ENCODE measurements around the gene NR2F1-AS1.

The NR2F1-AS1 gene

GRCh38 chr5:93415819-93416218 lies 165.2 kb downstream of the NR2F1-AS1 start:
- Histone ChIP-seq H4K12ac (ENCODE audit: low read depth, low read length) (no peak overlapping the region), H3K14ac (ENCODE audit: low read length) (no peak overlapping the region), H3K27me3 (ENCODE audit: insufficient read depth, low read length) (no peaks in the 10 kb centered on the region), H3K36me3 (ENCODE audit: control insufficient read depth in 1 of 2, insufficient read depth in 2 of 2, low read length in 2 of 2) (no peaks in the 10 kb centered on the region), H4K91ac (ENCODE audit: low read depth, low read length) (no peak overlapping the region), H3K4ac (ENCODE audit: low read depth, low read length) (no peak overlapping the region), H3K23ac (ENCODE audit: low read length) (no peak overlapping the region), H2BK12ac (ENCODE audit: low read length) (no peak overlapping the region), H4K8ac (ENCODE audit: low read depth, low read length) (no peak overlapping the region), H3K9me3 (ENCODE audit: insufficient read depth, low read depth, low read length) (no peaks in the 10 kb centered on the region), H3K4me1 (ENCODE audit: control insufficient read depth in 1 of 2, insufficient read depth in 2 of 2, low read length in 2 of 2) (no peaks in the 10 kb centered on the region), H3K79me2 (ENCODE audit: control insufficient read depth, insufficient read depth, low read length, poor library complexity) (no peaks in the 10 kb centered on the region), H2AFZ (ENCODE audit: insufficient read depth, low read length, poor library complexity) (no peak overlapping the region), H2BK120ac (ENCODE audit: insufficient read depth, low read length, poor library complexity) (no peak overlapping the region), H3K79me1 (ENCODE audit: low read length) (no peaks in the 10 kb centered on the region), H3K27ac (ENCODE audit: low read depth, low read length) (no peak overlapping the region), H3K18ac (ENCODE audit: low read length) (no peak overlapping the region), H3K4me3 (ENCODE audit: low read depth, low read length) (no peak overlapping the region), H2AK5ac (ENCODE audit: low read length) (no peak overlapping the region), H3K9ac (ENCODE audit: low read length) (no peak overlapping the region), H2BK5ac (ENCODE audit: low read depth, low read length, poor library complexity) (no peak overlapping the region), H3K4me2 (ENCODE audit: low read length) (no peak overlapping the region)
- WGBS (ENCODE audit: extremely low coverage, insufficient coverage, insufficient read length), result no CpG with 5 or more reads among the region's 1 CpG
- no peak for DNase-seq

DNA sequence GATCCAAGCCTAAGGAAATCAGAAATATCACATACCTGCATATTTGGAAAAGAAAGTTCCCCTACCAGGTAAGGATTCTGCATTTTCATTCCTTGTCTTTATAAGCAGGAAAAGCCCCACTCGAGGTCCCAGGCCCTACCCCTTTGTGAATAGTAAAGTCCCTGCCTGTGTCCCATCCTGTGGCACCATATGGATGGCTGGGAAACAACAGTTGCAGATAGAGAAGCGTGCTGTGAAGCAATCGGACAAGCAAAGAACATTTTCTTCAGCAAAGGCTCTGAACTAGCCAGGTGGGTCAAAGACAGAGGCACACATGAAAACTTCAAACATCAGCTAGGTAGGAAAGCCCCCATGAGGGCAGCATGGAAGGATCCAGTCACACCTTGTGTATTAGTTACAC lies 169.3 kb downstream of the NR2F1-AS1 start:
- no CpG with 5 or more reads among the region's 3 CpGs for WGBS (ENCODE audit: extremely low coverage, insufficient coverage, insufficient read length)

GRCh38 chr5:93409691-93410090 lies 171.3 kb downstream of the NR2F1-AS1 start:
- H4K91ac ChIP-seq (ENCODE audit: low read depth, low read length), result no peak overlapping the region
- H2AFZ ChIP-seq (ENCODE audit: insufficient read depth, low read length, poor library complexity), result no peak overlapping the region
- H3K23ac ChIP-seq (ENCODE audit: low read length), result no peak overlapping the region
- no peaks in the 10 kb centered on the region for H3K79me2 ChIP-seq (ENCODE audit: control insufficient read depth, insufficient read depth, low read length, poor library complexity)
- no peak overlapping the region for H3K4me3 ChIP-seq (ENCODE audit: low read depth, low read length)
- no peak overlapping the region for H3K9ac ChIP-seq (ENCODE audit: low read length)
- H3K79me1 ChIP-seq (ENCODE audit: low read length), result no peaks in the 10 kb centered on the region
- H3K4me1 ChIP-seq (ENCODE audit: control insufficient read depth in 1 of 2, insufficient read depth in 2 of 2, low read length in 2 of 2), result no peaks in the 10 kb centered on the region
- H4K8ac ChIP-seq (ENCODE audit: low read depth, low read length), result no peak overlapping the region
- H3K18ac ChIP-seq (ENCODE audit: low read length), result no peak overlapping the region
- no peaks in the 10 kb centered on the region for H3K36me3 ChIP-seq (ENCODE audit: control insufficient read depth in 1 of 2, insufficient read depth in 2 of 2, low read length in 2 of 2)
- H3K4ac ChIP-seq (ENCODE audit: low read depth, low read length), result no peak overlapping the region
- H3K4me2 ChIP-seq (ENCODE audit: low read length), result no peak overlapping the region
- H3K14ac ChIP-seq (ENCODE audit: low read length), result no peak overlapping the region
- no peak overlapping the region for H2BK120ac ChIP-seq (ENCODE audit: insufficient read depth, low read length, poor library complexity)
- no peak overlapping the region for H2BK5ac ChIP-seq (ENCODE audit: low read depth, low read length, poor library complexity)
- no peak overlapping the region for H2AK5ac ChIP-seq (ENCODE audit: low read length)
- H2BK12ac ChIP-seq (ENCODE audit: low read length), result no peak overlapping the region
- no peaks in the 10 kb centered on the region for H3K27me3 ChIP-seq (ENCODE audit: insufficient read depth, low read length)
- H3K27ac ChIP-seq (ENCODE audit: low read depth, low read length), result no peak overlapping the region
- no peaks in the 10 kb centered on the region for H3K9me3 ChIP-seq (ENCODE audit: insufficient read depth, low read depth, low read length)
- H4K12ac ChIP-seq (ENCODE audit: low read depth, low read length), result no peak overlapping the region
- DNase-seq, result no peak

More for the DNA sequence above, 169.3 kb downstream of the NR2F1-AS1 start:
- Histone ChIP-seq H4K12ac (ENCODE audit: low read depth, low read length) (no peak overlapping the region), H2AFZ (ENCODE audit: insufficient read depth, low read length, poor library complexity) (no peak overlapping the region), H2AK5ac (ENCODE audit: low read length) (no peak overlapping the region), H3K27ac (ENCODE audit: low read depth, low read length) (no peak overlapping the region), H3K9me3 (ENCODE audit: insufficient read depth, low read depth, low read length) (no peaks in the 10 kb centered on the region), H3K4me1 (ENCODE audit: control insufficient read depth in 1 of 2, insufficient read depth in 2 of 2, low read length in 2 of 2) (no peaks in the 10 kb centered on the region), H3K23ac (ENCODE audit: low read length) (no peak overlapping the region), H3K79me1 (ENCODE audit: low read length) (no peaks in the 10 kb centered on the region), H4K91ac (ENCODE audit: low read depth, low read length) (no peak overlapping the region), H3K36me3 (ENCODE audit: control insufficient read depth in 1 of 2, insufficient read depth in 2 of 2, low read length in 2 of 2) (no peaks in the 10 kb centered on the region), H3K14ac (ENCODE audit: low read length) (no peak overlapping the region), H3K4me2 (ENCODE audit: low read length) (no peak overlapping the region), H3K79me2 (ENCODE audit: control insufficient read depth, insufficient read depth, low read length, poor library complexity) (no peaks in the 10 kb centered on the region), H2BK5ac (ENCODE audit: low read depth, low read length, poor library complexity) (no peak overlapping the region), H3K27me3 (ENCODE audit: insufficient read depth, low read length) (no peaks in the 10 kb centered on the region), H4K8ac (ENCODE audit: low read depth, low read length) (no peak overlapping the region), H3K4ac (ENCODE audit: low read depth, low read length) (no peak overlapping the region), H2BK120ac (ENCODE audit: insufficient read depth, low read length, poor library complexity) (no peak overlapping the region), H3K4me3 (ENCODE audit: low read depth, low read length) (no peak overlapping the region), H3K18ac (ENCODE audit: low read length) (no peak overlapping the region), H2BK12ac (ENCODE audit: low read length) (no peak overlapping the region), H3K9ac (ENCODE audit: low read length) (no peak overlapping the region)
- DNase-seq, result no peak

- Histone ChIP-seq H3K9ac (ENCODE audit: low read length) (no peak overlapping the region), H2BK5ac (ENCODE audit: low read depth, low read length, poor library complexity) (no peak overlapping the region), H3K79me2 (ENCODE audit: control insufficient read depth, insufficient read depth, low read length, poor library complexity) (no peaks in the 10 kb centered on the region), H3K9me3 (ENCODE audit: insufficient read depth, low read depth, low read length) (no peaks in the 10 kb centered on the region), H3K79me1 (ENCODE audit: low read length) (no peaks in the 10 kb centered on the region), H3K23ac (ENCODE audit: low read length) (no peak overlapping the region), H3K18ac (ENCODE audit: low read length) (no peak overlapping the region), H3K4me1 (ENCODE audit: control insufficient read depth in 1 of 2, insufficient read depth in 2 of 2, low read length in 2 of 2) (no peaks in the 10 kb centered on the region), H3K27me3 (ENCODE audit: insufficient read depth, low read length) (no peaks in the 10 kb centered on the region), H4K8ac (ENCODE audit: low read depth, low read length) (no peak overlapping the region), H4K91ac (ENCODE audit: low read depth, low read length) (no peak overlapping the region), H2AFZ (ENCODE audit: insufficient read depth, low read length, poor library complexity) (no peak overlapping the region), H2BK120ac (ENCODE audit: insufficient read depth, low read length, poor library complexity) (no peak overlapping the region), H3K4me2 (ENCODE audit: low read length) (no peak overlapping the region), H3K36me3 (ENCODE audit: control insufficient read depth in 1 of 2, insufficient read depth in 2 of 2, low read length in 2 of 2) (no peaks in the 10 kb centered on the region), H3K14ac (ENCODE audit: low read length) (no peak overlapping the region), H3K27ac (ENCODE audit: low read depth, low read length) (no peak overlapping the region), H2BK12ac (ENCODE audit: low read length) (no peak overlapping the region), H2AK5ac (ENCODE audit: low read length) (no peak overlapping the region), H3K4ac (ENCODE audit: low read depth, low read length) (no peak overlapping the region), H3K4me3 (ENCODE audit: low read depth, low read length) (no peak overlapping the region), H4K12ac (ENCODE audit: low read depth, low read length) (no peak overlapping the region)
- WGBS (ENCODE audit: extremely low coverage, insufficient coverage, insufficient read length), result no CpG with 5 or more reads among the region's 6 CpGs
- DNase-seq, result no peak
Observed at GRCh38 chr5:93407454-93407853, 173.6 kb downstream of the NR2F1-AS1 start.
